Measurements from ENCODE around the gene MEAK7.

Gene MEAK7

GRCh38 chr16:84465154-84465553, 39.3 kb downstream of the MEAK7 start:
- no peak for DNase-seq (ENCODE audit: low read depth)

DNA sequence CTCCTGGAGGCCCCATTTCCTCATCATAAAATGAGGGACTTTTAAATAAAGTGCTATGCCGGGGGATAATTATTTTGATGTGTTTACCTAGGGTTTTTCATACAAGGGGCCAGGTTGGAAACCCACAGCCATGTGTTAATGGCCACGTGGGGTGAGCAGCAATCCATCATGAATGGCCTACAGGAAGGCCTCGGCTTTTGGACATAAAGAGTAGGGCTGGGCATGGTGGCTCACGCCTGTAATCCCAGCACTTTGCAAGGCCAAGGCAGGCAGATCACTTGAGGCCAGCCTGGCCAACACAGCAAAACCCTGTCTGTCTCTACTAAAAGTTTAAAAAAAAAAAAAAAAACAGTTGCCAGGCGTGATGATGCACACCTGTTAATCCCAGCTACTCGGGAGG, 40.3 kb downstream of the MEAK7 start:
- DNase-seq (ENCODE audit: low read depth) = no peak

DNA sequence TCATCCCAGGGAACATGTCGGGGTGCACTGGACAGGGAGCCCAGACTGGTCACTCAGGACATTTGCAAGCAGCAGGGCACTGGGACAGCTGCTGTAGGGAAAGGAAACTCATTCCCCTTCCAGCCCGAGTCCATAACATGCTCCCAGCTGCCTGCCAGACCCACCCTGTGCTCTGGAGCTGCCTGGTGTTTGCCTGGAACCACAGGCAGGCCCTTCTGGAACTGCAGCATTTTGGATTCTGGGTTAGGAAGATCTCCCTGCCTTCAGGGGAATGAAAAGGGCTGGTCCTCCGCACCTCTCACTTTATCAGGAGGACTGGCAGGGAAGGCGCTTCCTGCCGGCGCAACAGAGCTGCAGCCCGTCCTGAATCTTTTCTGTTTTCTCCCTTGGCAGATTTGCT, 41.2 kb downstream of the MEAK7 start:
- DNase-seq (ENCODE audit: low read depth) = no peak

- DNase-seq (ENCODE audit: low read depth) = no peak
These were observed 41.9 kb downstream of the MEAK7 start for GRCh38 chr16:84462296-84463210.

DNA sequence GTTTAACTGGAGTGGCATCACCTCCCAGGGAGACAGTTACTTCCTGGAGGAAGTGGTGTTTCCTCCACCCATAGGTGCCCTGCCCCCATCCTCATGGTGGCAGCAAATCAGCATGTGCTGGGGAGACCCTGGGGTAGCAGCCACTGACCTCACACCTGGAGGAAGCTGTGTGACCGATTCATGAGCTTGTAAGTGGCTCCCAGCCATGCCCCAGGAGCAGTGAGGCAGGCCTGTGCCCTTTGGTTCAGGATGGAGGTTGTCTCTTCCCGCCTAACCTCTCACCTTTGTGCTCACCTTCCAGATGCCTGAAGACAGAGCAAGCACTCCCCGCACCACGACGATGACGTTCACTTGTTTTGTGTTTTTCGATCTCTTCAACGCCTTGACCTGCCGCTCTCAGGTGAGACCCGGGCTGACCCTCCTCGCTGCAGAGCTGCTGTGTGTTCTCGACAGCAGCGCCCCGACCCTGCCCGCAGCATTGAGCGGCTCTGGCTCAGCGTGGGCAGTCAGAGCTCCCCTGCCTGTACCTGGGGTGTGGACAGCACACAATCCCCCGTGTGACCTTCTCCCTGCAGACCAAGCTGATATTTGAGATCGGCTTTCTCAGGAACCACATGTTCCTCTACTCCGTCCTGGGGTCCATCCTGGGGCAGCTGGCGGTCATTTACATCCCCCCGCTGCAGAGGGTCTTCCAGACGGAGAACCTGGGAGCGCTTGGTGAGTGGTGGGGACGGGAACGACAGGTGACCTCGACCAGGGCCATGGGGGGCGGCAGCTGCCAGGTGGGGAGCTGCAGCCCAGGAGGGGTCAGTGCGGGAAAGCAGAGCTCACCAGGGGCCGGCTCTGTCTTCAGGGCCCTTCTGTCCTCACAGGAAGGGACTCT, 42.8 kb downstream of the MEAK7 start:
- no peak for DNase-seq (ENCODE audit: low read depth)

GRCh38 chr16:84461029-84461412, 43.4 kb downstream of the MEAK7 start:
- no peak for DNase-seq (ENCODE audit: low read depth)

- no peak for DNase-seq (ENCODE audit: low read depth)
These were observed 43.9 kb downstream of the MEAK7 start for GRCh38 chr16:84460406-84461028.

DNA sequence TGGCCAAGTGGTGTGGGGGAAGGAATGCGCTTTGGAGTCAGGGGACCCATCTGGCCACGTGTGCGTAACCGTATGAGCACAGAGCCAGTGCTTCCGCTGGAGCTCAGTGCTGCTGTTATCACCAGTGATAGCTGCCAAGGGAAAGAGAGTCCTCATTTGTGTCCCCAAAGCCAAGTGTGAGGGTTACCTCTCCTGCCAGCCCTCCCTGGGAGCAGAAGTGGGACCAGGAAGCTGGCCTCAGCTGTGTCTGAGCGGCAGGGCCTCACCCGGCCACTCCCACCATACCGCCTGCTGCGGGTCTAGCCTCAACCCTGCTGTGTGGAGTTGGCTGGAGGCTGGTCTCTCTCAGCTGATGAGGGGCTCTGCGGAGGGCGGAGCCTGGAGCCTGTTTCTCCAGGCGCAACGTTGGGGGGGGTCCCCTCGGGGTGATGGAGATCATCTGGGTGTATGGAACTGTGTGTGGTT, 44.5 kb downstream of the MEAK7 start:
- DNase-seq (ENCODE audit: low read depth) = no peak

GRCh38 chr16:84459533-84459894, 44.9 kb downstream of the MEAK7 start:
- DNase-seq (ENCODE audit: low read depth) = no peak

DNA sequence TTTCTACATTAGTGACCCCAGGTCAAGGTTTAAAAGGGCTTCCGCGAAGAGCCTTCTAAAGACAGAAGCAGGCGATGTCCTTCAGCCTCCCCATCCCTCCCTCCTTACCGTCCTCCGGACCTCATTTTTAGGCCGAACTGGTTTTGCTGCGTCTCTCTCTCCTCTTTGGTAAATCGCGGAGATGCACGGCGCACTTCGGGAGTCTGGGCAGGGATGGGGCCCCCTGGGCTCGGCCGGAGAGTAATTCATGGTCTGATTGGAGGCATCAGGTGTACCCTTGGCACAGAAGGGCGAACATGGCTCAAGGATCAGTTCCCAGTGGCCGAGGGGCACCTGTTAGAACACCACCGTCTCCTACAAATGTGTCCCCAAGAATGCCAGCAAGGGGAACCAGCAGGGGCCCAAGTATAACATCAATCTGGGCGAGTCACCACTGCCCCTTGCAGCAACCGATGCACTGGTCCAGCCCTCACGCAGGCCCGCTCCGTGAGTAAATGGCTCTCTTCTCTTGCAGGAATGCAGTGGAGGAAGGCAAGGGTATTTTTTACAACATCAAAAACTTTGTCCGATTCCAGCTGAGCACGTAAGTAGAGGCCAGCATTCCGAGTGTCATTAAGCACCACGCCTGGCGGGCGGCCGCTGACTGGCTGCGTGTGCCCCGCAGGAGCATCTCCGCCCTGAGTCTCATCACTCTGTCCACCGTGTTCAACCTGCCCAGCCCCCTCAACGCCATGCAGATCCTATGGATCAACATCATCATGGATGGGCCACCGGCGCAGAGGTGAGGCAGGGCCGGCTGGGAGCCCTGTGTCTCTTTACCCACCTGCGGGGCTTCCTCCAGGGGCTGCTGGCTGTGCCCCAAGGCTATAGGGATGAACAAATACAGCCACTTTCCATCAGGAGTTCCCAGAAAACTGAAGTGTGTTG, 45.6 kb downstream of the MEAK7 start:
- DNase-seq (ENCODE audit: low read depth) = no peak

GRCh38 chr16:84455031-84455430, 49.4 kb downstream of the MEAK7 start:
- DNase-seq (ENCODE audit: low read depth) = no peak

Measured in stimulated activated CD8-positive, alpha-beta memory T cell treated with anti-CD3 and anti-CD28 coated beads, Interleukin-15, amount 100 ng/mL, for 1 hour (primary cell).